EH (cell line): Measurements from ENCODE around the gene UTF1.
A peak's percentile ranks its signal among the peaks of the same experiment; 100 is the strongest.

ENCODE experiments used
- DNase-seq: peaks from one replicate; pipeline ENCODE4 v3.0.0-alpha.2; 2015; ENCODE audit warnings: low read depth

Gene UTF1

GRCh38 chr10:133247681-133248333, 17.8 kb downstream of the UTF1 start:
- no peak for DNase-seq

- DNase-seq = no peak
These were observed 18.3 kb downstream of the UTF1 start for GRCh38 chr10:133248334-133248715.

- no peak for DNase-seq
These were observed 19.2 kb downstream of the UTF1 start for GRCh38 chr10:133249094-133249780.

- no peak for DNase-seq
These were observed 20.1 kb downstream of the UTF1 start for GRCh38 chr10:133249975-133250754.

DNA sequence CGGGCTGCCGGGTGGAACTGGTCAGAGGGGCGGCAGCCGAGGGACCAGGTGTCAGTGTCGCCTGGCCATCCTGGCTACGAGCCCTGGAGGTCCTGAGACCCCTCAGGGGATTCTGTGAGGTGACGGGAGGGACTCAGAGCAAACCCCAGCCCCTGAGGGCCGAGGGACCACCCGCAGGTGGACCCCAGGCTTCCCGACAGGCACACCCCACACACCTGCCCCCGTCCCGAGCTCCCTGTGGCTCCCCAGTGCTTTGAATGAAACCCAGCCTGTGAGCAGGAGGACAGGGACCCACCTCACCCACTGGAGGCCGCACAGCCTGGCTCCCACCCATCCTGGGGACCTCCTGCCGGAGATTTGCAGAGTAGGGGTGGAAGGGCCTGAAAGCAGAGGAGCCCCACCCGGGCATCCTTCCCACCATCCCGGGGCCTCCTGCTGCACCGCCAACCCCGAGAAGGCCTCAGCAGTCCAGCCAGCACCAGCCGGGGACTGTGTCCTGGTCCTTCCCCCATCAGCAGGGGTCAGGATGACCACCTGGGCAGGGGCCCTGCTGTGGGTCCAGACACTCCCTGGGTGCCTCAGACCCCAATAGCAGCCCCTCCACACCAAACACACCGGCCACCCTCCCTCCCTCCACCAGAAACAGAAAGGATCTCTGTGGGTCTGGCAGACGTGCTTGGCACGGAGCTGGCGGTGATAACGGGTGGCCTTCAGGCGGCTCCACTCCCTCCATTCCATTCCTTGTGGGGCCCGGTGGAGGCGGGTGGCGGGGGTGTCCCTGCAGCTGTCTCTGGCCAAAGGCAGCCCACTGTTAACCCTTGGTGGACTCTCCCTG, 21.6 kb downstream of the UTF1 start:
- no peak for DNase-seq

- no peak for DNase-seq
These were observed 22.2 kb downstream of the UTF1 start for GRCh38 chr10:133252223-133252552.

GRCh38 chr10:133253361-133253955, 23.4 kb downstream of the UTF1 start:
- no peak for DNase-seq

DNA sequence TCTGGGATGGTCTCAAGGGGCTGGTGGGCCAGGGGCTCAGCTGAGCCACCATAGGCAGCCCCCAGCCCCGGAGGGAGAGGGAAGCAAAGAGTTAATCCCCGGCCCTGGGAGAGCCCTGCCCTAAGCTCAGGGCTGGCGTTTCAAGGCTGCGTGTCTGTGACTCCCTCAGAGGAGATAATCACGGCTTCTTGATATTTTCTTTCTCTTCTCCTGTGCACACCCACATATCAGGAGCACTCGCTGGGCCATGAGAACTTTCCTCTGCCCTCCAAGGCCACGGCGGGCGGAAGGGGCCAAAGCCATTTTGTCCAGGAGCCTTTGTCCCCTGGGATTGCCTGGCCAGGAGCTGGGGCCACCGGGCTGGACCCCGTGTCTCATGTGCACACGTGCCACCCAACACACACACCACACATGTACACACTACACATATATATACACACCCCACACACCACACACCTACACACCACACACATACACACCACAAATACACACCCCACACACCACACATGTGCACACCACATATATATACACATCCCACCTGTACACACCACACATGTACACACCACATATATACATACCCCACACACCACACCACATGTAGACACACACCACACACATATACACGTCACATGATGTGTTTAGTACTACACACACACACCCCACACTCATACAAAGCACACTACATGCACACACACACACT, 24.6 kb downstream of the UTF1 start:
- DNase-seq = no peak

GRCh38 chr10:133255323-133255722, 25.3 kb downstream of the UTF1 start:
- DNase-seq = no peak

DNA sequence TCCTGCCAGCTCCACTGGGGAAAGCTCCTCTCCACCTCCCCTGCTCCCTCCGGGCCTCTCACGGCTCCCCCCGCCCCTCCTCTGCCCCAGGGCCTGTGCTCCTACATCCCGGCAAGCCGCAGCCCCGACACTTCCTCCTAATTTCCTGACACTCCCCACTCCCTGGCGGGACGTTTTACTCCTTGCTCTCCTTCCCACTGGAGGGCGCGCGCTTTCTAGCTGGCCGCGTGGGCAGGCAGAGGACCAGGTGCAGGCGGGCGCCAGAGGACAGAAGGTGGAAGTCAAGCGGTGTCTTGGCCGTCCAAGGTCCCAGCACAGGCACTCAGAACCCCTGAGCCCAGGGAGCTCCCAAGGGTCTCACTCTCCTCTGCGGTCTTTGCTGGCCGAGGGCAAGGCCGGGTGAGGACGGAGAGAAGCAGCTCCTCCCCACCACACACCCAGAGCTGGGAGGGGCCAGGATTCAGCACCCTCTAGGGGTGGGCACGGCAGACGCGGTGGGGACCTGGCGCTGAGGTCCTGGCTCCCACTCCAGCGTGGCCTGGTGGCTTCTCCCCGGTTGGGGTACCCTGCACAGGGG, 27.6 kb downstream of the UTF1 start:
- DNase-seq = peak; percentile 45

GRCh38 chr10:133258066-133258817, 28.2 kb downstream of the UTF1 start:
- DNase-seq = peak; percentile 10

DNA sequence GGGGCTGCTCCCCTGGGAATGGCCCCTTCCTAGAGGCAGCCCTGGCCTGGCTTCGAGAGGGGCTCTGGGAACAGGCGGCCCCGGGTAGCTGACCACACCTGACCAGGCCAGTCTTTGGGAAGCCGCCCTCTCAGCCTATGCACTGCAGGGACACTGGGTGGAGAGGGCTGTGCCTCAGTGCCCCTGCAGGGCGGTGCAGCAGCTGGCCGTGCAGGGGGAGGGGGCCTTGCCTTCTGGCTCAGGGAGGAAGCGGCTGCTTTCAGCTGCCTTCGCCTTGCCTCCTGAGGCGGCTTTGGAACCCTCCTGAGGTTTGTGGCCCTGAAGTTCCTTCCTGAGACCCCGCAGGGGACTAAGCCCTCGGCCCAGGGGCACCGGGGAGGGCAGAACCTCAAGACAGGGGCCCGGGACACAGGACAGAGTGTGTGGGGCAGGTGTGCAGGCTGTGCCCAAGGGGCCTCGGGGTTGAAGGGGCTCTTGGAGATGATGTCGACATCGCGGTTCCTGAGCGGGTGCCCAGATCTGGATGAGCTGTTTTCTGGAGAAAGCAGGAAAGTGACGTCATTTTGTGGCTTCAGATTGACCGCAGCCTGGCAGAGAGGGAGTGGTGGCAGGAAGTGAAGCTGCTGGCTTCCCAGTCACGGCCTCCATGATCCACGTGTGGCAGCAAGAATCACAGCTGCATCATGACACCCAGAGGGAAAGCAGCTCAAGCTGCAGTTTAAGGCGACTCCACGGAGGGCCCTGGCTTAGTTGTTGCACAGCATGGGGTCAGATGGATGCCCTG, 29.0 kb downstream of the UTF1 start:
- DNase-seq = peak; percentile 99

- no peak for DNase-seq
These were observed 29.6 kb downstream of the UTF1 start for GRCh38 chr10:133259602-133259989.

- DNase-seq = peak; percentile 39
These were observed 31.1 kb downstream of the UTF1 start for GRCh38 chr10:133260895-133261725.

DNA sequence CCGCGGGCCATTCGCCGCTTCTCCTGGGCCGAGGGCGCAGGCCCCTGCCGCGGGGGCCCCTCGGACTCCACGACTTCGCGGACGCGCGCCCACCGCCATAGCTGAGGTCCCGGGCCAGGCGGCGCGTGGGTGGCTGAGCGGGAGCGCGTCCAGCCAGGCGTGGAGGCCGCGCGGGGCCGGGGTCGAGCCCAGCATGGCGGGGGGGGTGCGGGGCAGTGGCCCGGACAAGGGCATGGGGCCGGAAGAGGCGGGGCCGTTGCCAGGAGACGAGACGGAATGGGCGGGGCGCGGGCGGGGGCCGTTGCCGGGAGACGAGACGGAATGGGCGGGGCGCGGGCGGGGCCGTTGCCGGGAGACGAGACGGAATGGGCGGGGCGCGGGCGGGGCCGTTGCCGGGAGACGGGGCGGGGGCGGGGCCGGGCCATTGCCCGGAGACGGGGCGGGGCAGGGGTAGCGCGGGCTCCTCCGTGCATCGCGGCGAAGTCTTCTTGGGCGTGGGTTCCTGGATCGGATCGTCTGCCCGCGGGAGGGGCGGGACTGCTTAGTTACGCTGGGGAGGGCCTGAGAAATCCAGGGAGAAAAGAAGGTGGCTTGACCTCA, 31.8 kb downstream of the UTF1 start:
- DNase-seq = peak; percentile 73

DNA sequence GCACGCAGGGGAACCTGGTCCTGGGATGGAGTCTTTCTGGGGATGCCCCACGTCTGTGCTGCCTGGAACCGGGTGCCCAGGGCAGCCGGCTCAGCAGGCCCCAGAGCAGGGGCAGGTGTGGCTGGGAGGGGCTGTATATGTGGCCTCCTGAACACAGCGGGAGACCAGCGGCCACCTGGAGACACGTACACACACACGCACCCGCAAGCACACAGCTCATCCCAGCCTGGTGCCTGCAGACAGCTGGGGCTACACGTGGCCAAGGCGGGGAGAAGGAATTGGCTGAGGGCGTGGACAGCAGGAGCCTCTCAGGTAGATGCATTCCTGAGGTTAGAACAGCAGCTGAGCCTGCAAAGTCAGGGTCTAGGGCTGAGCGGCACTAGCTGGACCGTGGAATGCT, 32.7 kb downstream of the UTF1 start:
- no peak for DNase-seq

DNA sequence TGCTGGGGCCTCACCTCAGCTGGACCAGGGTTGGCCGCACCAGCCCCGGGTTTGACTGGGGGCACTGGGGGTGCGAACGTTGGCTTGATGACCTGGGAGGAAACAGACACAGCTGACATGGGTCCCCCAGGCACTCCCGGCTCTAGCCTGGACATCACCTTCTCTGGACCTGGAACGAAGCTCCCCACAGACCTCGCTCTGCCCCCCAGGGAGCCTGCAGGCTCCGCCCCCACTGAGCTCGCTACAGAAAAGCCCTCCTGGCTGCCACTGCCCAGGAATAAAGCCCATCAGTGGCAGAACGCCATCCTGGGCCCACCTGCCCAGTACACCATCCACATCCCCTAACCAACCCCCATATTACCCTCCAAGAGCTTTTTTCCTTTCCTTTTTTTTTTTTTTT, 33.7 kb downstream of the UTF1 start:
- no peak for DNase-seq

- no peak for DNase-seq
These were observed 34.4 kb downstream of the UTF1 start for GRCh38 chr10:133264461-133264860.
